Sigmoid colon (tissue), 7 donors: ENCODE measurements around the gene ERCC6L. TPM values are rescaled to one million over a fixed set of nuclear protein-coding genes. Genes with fewer than 3 reads are reported as not detected.

ENCODE experiments used
- DNase-seq: peaks from one replicate; pipeline ENCODE4 v3.0.0-alpha.2; 2019
- H3K27ac ChIP-seq, 4 donors: fragments of 200-600 bp; sonication (generic); one replicate each; pipeline ENCODE4 v1.5.1; 2016 to 2019; ENCODE audit warnings: mild to moderate bottlenecking in 1 of 4
- H3K27me3 ChIP-seq, 3 donors: fragments of 200-600 bp; sonication (generic); one replicate each; pipeline ENCODE4 v1.5.1; 2019; ENCODE audit warnings: mild to moderate bottlenecking in 1 of 3
- H3K36me3 ChIP-seq, 4 donors: fragments of 200-600 bp; sonication (generic); one replicate each; pipeline ENCODE4 v1.5.1; 2016 to 2019
- H3K4me1 ChIP-seq, 4 donors: fragments of 200-600 bp; sonication (generic); one replicate each; pipeline ENCODE4 v1.5.1; 2017 to 2019
- H3K4me3 ChIP-seq, 4 donors: fragments of 200-600 bp; sonication (generic); one replicate each; pipeline ENCODE4 v1.5.1; 2017 to 2019; ENCODE audit warnings: mild to moderate bottlenecking in 2 of 4, moderate library complexity in 1 of 4
- H3K9me3 ChIP-seq, 4 donors: fragments of 200-600 bp in 3 of 4; sonication (generic) in 3 of 4; one replicate each; pipeline versions ENCODE4 v1.5.1 to v1.6.1; 2013 to 2019
- EP300 ChIP-seq, 4 donors: sonication (generic); formaldehyde crosslinking; IDR thresholded peaks; one replicate each; pipeline ENCODE4 v1.6.1; 2017; ENCODE audit warnings: antibody characterized with exemption in 4 of 4
- POLR2A ChIP-seq, 2 donors: fragments of 450-650 bp; IDR thresholded peaks; one replicate each; pipeline ENCODE4 v1.6.1; 2016; ENCODE audit warnings: antibody characterized with exemption in 2 of 2, mild to moderate bottlenecking in 2 of 2, moderate library complexity in 2 of 2
- POLR2AphosphoS5 ChIP-seq, 4 donors: sonication (generic); formaldehyde crosslinking; IDR thresholded peaks; one replicate each; pipeline ENCODE4 v1.6.1; 2017; ENCODE audit warnings: antibody characterized with exemption in 4 of 4
- WGBS, 2 donors: extraction: QIAGEN DNeasy Blood & Tissue Kit; methylation state at CpG; one replicate each; pipeline ENCODE4 v1.1.7; 2013; 5-methylcytosine and 5-hydroxymethylcytosine counted together
- intact Hi-C: fragments of 100-400 bp; cut with DNase I; formaldehyde crosslinking; loops from one replicate; pipeline ENCODE4 v1.15.1; 2023
- polyA plus RNA-seq, 3 donors: library from polyadenylated mRNA; stranded (reverse); fragments of 200-250 nt; gene quantifications; one replicate each; pipeline ENCODE4 v1.2.3, GENCODE V29; 2013
- total RNA-seq, 4 donors: library from RNA; depleted of rRNA; stranded (reverse); fragments of >200 nt; gene quantifications; one replicate each; pipeline ENCODE4 v1.1.0, GENCODE V29; 2016
- TF ChIP-seq, protein P1 (sequence below), 4 experiments: fragments of 450-650 bp in 3 of 4; fragments of 200-600 bp in 1 of 4; IDR thresholded peaks; one replicate each; pipeline ENCODE4 v1.5.1; 2016 to 2019; ENCODE audit warnings: antibody characterized with exemption in 4 of 4, mild to moderate bottlenecking in 3 of 4, moderate library complexity in 2 of 4
- donor health status: healthy with polysubstance abuse.
- donor health status: Bipolar disorder and iron deficiency.
- donor health status: healthy.

The ERCC6L gene
- total and polyA plus RNA-seq, 7 donors: under 0.01 to 2.4 (median 0.20) TPM; not detected in 3

DNA sequence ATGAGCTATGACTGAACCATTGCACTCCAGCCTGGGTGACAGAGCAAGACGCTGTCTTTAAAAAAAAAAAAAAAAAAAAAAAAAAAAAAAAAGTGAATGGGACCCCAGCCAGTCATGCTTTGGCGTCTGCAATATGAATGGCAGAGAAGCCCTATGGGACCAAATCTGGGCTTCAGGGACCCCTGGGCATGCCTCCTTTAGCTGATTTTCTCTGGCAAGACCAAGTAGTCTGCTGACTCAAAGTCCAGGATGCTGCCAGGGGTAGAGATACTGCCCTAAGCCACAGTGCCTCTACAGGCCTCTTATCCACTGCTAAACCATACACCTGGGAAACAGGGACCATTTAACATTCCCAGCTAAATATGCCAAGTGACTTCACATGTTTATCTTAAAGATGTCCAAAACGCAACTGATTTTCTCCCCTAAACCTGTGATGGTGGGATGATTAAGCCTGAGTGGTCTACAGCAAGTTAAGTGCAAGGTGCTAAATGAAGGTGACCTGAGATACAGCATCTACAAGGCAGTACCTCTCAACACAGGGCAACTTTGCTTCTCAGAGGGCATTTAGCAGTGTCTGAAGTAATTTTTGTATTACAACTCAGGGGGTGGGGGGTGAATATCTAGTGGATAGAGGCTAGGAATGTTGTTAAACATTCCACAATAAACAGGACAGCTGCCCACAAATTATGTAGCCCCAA is 32.4 kb upstream of the ERCC6L start:
- peaks cover 19 to 65% (median 41%) of the 10 kb centered on the region in 4 donors for H3K36me3 ChIP-seq
- H3K4me3 ChIP-seq: no peak overlapping the region
- TF ChIP-seq EP300 (IDR thresholded peaks at IDR 0.05): no peak
- TF ChIP-seq POLR2AphosphoS5 (IDR thresholded peaks at IDR 0.05): no peak
- TF ChIP-seq, protein P1, sequence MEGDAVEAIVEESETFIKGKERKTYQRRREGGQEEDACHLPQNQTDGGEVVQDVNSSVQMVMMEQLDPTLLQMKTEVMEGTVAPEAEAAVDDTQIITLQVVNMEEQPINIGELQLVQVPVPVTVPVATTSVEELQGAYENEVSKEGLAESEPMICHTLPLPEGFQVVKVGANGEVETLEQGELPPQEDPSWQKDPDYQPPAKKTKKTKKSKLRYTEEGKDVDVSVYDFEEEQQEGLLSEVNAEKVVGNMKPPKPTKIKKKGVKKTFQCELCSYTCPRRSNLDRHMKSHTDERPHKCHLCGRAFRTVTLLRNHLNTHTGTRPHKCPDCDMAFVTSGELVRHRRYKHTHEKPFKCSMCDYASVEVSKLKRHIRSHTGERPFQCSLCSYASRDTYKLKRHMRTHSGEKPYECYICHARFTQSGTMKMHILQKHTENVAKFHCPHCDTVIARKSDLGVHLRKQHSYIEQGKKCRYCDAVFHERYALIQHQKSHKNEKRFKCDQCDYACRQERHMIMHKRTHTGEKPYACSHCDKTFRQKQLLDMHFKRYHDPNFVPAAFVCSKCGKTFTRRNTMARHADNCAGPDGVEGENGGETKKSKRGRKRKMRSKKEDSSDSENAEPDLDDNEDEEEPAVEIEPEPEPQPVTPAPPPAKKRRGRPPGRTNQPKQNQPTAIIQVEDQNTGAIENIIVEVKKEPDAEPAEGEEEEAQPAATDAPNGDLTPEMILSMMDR (IDR thresholded peaks at IDR 0.05): no peak
- TF ChIP-seq POLR2A (IDR thresholded peaks at IDR 0.05): no peak

DNA sequence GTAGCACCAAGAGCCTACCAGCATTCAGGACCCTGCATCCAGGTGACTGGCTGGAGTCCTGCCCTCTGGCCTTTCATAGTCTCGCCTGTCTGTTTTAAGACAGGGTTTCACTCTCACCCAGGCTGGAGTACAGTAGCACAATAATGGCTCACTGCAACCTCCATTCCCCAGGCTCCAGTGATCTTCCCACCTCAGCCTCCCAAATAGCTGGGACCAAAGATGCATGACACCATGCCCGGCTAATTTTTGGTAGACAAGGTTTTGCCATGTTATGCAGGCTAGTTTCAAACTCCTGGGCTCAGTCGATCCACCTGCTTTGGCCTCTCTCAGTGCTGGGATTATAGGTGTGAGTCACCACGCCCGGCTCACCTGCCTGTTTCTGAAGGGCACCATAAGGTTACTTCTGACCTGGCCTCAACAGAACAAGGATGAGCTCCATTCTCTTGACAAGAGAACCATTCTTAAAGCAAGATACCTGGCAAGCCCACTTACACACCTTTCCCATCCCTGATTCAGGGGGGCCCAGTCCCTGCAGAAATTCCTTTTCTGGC is 31.6 kb upstream of the ERCC6L start:
- DNase-seq: no peak
- no peaks in the 10 kb centered on the region for H3K27me3 ChIP-seq
- WGBS, 2 donors: 59 to 86% methylated on average over 5 of the region's 5 CpGs
- peak overlapping the region in 2 of 4 donors; percentile 57 to 59 for H3K27ac ChIP-seq
- intact Hi-C loops: no loop called here
- no peaks in the 10 kb centered on the region for H3K9me3 ChIP-seq
- peaks cover 0 to 17% (median 6%) of the 10 kb centered on the region in 4 donors for H3K4me1 ChIP-seq
- TF ChIP-seq, protein P1 (IDR thresholded peaks at IDR 0.05): no peak
- TF ChIP-seq POLR2A (IDR thresholded peaks at IDR 0.05): no peak
- TF ChIP-seq POLR2AphosphoS5 (IDR thresholded peaks at IDR 0.05): no peak
- no peak for TF ChIP-seq EP300 (IDR thresholded peaks at IDR 0.05)
- H3K4me3 ChIP-seq: no peak overlapping the region
- H3K36me3 ChIP-seq: peaks cover 19 to 59% (median 40%) of the 10 kb centered on the region in 4 donors

More for the DNA sequence above, 32.4 kb upstream of the ERCC6L start:
- Histone ChIP-seq H3K4me1 (peaks cover 0 to 26% (median 14%) of the 10 kb centered on the region in 4 donors), H3K9me3 (no peaks in the 10 kb centered on the region), H3K27me3 (no peaks in the 10 kb centered on the region), H3K27ac (peak overlapping the region in 1 of 4 donors; percentile 8)
- no peak for DNase-seq
- WGBS, 2 donors: 65 to 78% methylated on average over 3 of the region's 3 CpGs
- intact Hi-C loops: no loop called here

GRCh38 chrX:72269671-72270251 is 30.9 kb upstream of the ERCC6L start:
- H3K36me3 ChIP-seq: peaks cover 16 to 53% (median 37%) of the 10 kb centered on the region in 4 donors
- peak overlapping the region in 3 of 4 donors; percentile 17 to 59 (median 57) for H3K27ac ChIP-seq
- no peaks in the 10 kb centered on the region for H3K9me3 ChIP-seq
- WGBS, 2 donors: 56 to 58% methylated on average over 3 of the region's 3 CpGs
- H3K27me3 ChIP-seq: no peaks in the 10 kb centered on the region
- H3K4me1 ChIP-seq: peaks cover 0 to 11% (median 3%) of the 10 kb centered on the region in 4 donors
- no peak for TF ChIP-seq EP300 (IDR thresholded peaks at IDR 0.05)
- TF ChIP-seq, protein P1 (IDR thresholded peaks at IDR 0.05): no peak
- TF ChIP-seq POLR2A (IDR thresholded peaks at IDR 0.05): no peak
- no peak for TF ChIP-seq POLR2AphosphoS5 (IDR thresholded peaks at IDR 0.05)
- no peak overlapping the region for H3K4me3 ChIP-seq
- no peak for DNase-seq
- intact Hi-C loops: no loop called here

DNA sequence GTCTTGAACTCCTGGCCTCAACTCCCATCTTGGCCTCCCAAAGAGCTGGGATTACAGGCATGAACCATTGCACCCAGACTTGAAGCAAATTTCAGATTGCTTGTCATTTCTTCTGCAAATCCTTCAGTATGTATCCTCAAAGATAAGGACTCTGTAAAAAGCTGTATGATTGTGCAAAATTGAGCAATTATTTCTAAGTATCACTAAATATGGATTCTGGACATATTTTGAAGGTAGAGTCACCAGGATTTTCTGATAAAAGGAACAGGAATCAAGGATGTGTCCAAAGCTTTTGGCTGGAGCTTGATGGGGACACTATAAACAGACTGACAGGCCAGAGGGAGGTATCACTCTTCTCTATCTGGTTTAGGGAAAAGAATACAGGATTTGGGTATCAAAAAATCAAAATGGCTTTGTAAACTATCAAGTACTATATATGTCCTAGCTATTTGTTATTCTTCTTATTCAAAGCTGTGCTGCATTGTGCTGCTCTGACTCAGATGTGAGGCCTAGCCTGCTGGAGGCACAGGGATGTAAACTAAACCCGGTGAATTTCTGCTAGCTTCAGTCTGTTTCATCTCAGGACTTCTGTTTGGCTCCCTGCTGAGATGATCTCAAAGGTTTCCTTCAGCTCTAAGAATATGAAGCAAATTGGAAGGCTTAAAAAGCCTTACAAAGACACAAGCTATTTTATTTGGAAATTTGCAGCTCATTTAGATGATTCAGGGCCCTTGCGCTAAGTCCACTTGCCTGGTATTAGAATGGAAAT is 30.0 kb upstream of the ERCC6L start:
- Histone ChIP-seq H3K36me3 (peaks cover 12 to 43% (median 32%) of the 10 kb centered on the region in 4 donors), H3K27ac (peak overlapping the region in 3 of 4 donors; percentile 17 to 59 (median 57))
- 91 to 98% methylated on average over 2 of the region's 2 CpGs for WGBS, 2 donors

More for the DNA sequence above, 30.0 kb upstream of the ERCC6L start:
- no peak for TF ChIP-seq POLR2A (IDR thresholded peaks at IDR 0.05)
- no peak for TF ChIP-seq POLR2AphosphoS5 (IDR thresholded peaks at IDR 0.05)
- TF ChIP-seq EP300 (IDR thresholded peaks at IDR 0.05): no peak
- TF ChIP-seq, protein P1 (IDR thresholded peaks at IDR 0.05): no peak
- DNase-seq: no peak
- Histone ChIP-seq H3K9me3 (no peaks in the 10 kb centered on the region), H3K4me1 (peaks cover 0 to 6% (median 0%) of the 10 kb centered on the region in 4 donors), H3K27me3 (no peaks in the 10 kb centered on the region), H3K4me3 (no peak overlapping the region)
- intact Hi-C loops: no loop called here
